Activated CD8-positive, alpha-beta memory T cell treated with anti-CD3 and anti-CD28 coated beads, Interleukin-2, amount 50 U/mL, for 24 hours (primary cell): ENCODE data around the gene VWA8.
"Not testable (repeated sequence)": the region's sequence is repeated elsewhere in the genome, so short reads cannot be mapped to it uniquely, and the experiment has no call there.

Experiments
- DNase-seq: peaks from one replicate; pipeline ENCODE4 v3.0.0-alpha.2; 2020; ENCODE audit errors: extremely low read depth

The VWA8 gene

GRCh38 chr13:41647699-41648313 is 313.1 kb downstream of the VWA8 start:
- not testable (repeated sequence) for DNase-seq

GRCh38 chr13:41645331-41645730 is 315.6 kb downstream of the VWA8 start:
- DNase-seq: no peak

GRCh38 chr13:41644742-41645141 is 316.2 kb downstream of the VWA8 start:
- no peak for DNase-seq

DNA sequence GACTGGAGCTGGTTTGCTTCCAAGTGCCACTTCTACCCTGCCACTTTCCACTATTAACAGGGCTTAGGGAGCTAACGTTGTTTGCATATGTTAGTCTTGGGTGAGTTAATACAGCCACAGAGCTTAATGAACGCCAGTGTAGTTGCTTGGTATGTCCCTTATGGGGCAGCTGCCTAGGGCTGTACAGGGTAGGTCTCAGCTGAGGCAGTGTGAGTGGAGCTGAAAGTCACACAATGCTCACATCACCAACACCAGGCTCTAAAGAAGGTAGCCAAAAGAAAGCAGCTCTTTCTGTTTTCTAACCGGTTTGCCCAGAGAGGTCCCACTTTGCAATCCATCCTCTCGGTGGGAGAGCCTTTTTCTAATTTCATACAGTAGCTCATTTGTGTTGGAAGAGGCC is 317.4 kb downstream of the VWA8 start:
- DNase-seq: no peak

GRCh38 chr13:41641961-41642360 is 318.9 kb downstream of the VWA8 start:
- DNase-seq: no peak

GRCh38 chr13:41641429-41641828 is 319.5 kb downstream of the VWA8 start:
- DNase-seq: no peak

GRCh38 chr13:41639955-41640780 is 320.7 kb downstream of the VWA8 start:
- no peak for DNase-seq

GRCh38 chr13:41639237-41639904 is 321.5 kb downstream of the VWA8 start:
- DNase-seq: no peak

- DNase-seq: no peak
Measured at GRCh38 chr13:41637586-41637985, 323.3 kb downstream of the VWA8 start.

DNA sequence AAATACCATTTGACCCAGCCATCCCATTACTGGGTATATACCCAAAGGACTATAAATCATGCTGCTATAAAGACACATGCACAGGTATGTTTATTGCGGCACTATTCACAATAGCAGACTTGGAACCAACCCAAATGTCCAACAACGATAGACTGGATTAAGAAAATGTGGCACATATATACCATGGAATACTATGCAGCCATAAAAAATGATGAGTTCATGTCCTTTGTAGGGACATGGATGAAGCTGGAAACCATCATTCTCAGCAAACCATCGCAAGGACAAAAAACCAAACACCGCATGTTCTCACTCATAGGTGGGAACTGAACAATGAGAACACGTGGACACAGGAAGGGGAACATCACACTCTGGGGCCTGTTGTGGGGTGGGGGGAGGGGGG is 323.9 kb downstream of the VWA8 start:
- not testable (repeated sequence) for DNase-seq

DNA sequence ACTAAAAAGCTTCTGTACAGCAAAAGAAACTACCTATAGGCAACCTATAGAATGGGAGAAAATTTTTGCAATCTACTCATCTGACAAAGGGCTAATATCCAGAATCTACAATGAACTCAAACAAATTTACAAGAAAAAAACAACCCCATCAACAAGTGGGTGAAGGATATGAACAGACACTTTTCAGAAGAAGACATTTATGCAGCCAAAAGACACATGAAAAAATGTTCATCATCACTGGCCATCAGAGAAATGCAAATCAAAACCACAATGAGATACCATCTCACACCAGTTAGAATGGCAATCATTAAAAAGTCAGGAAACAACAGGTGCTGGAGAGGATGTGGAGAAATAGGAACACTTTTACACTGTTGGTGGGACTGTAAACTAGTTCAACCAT is 324.3 kb downstream of the VWA8 start:
- not testable (repeated sequence) for DNase-seq

- DNase-seq: no peak
Measured at GRCh38 chr13:41634407-41634806, 326.5 kb downstream of the VWA8 start.

DNA sequence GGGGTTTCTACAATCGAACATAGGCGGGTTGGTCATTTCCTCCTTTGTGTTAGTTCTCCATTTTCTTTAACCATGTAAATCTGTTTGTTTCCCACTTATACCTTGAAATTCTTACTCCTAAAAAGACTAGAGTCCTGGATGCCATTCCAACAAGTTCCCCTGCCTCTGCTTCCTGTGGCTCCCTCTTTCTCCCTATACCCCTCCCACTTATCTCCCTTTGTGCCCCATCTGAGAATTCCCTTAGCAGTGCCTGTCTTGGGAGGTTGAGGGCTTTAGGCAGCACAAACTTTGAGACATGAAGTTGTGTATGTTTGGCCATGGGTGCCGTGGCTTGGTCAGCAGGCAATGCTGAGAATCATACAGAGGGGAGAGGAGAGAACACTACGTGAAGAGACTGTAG is 327.1 kb downstream of the VWA8 start:
- no peak for DNase-seq

GRCh38 chr13:41631296-41631965 is 329.5 kb downstream of the VWA8 start:
- no peak for DNase-seq

- DNase-seq: no peak
Measured at GRCh38 chr13:41627425-41627824, 333.5 kb downstream of the VWA8 start.

DNA sequence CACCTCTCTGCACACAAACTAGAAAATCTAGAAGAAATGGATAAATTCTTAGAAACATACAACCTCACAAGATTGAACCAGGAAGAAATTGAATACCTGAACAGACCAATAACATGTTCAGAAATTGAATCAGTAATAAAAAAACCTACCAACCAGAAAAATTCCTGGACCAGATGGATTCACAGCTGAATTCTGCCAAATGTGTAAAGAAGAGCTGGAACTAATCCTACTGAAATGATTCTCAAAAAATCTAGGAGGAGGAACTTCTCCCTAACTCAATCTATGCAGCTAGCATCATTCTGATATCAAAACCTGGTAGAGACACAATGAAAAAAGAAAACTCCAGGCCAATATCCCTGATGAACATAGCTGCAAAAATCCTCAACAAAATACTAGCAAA is 336.9 kb downstream of the VWA8 start:
- no peak for DNase-seq

DNA sequence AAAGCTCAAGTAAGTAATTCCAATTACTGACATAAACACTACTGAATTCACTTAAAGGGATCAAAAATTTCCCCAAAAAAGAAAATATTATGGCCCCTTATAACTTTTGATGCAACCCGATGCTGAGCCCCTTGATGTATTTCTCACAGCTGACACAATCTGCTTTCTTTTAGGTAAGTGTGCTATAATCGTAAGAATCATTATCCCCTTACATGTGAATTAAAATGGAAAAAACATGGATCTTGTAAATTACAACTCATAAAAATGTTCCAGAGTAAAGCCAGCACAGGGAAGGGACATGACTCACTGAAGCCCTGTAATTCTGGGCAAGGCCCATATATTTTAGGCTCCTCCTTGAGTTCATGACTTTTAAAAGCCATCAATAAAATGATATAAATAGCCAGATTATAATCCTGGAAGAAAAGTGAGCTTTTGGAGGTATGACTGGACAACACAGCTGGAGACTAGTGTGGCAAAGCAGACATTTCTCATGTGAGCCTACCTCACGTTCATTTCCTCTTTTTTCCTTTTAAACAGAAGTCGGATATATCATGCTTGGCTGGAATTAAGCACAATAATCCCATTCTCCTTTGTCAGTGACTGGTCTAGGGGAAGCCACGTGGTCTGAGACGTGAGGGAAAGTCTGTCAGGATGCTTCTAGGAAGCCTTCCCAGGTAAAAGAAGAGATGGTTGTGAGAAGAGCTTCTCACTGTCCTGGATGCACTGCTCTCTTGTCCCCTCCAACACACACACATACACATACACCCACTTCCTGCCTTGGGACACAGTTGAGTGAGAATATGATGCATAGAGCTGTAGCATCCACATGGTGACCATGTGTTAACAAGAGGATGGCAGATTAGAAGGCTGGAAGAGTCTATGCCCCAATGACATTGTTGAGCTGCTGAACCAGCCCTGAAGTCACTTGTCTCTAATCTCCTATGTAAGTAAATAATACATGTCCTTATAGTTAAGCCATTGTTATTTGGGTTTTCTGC is 338.2 kb downstream of the VWA8 start:
- no peak for DNase-seq

- DNase-seq: no peak
Measured at GRCh38 chr13:41621716-41622431, 339.0 kb downstream of the VWA8 start.

DNA sequence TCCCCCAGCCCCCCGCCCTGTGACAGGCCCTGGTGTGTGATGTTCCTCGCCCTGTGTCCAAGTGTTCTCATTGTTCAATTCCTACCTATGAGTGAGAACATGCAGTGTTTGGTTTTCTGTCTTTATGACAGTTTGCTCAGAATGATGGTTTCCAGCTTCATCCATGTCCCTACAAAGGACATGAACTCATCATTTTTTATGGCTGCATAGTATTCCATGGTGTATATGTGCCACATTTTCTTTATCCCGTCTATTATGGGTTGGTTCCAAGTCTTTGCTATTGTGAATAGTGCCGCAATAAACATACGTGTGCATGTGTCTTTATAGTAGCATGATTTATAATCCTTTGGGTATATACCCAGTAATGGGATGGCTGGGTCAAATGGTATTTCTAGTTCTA is 343.3 kb downstream of the VWA8 start:
- DNase-seq: not testable (repeated sequence)

DNA sequence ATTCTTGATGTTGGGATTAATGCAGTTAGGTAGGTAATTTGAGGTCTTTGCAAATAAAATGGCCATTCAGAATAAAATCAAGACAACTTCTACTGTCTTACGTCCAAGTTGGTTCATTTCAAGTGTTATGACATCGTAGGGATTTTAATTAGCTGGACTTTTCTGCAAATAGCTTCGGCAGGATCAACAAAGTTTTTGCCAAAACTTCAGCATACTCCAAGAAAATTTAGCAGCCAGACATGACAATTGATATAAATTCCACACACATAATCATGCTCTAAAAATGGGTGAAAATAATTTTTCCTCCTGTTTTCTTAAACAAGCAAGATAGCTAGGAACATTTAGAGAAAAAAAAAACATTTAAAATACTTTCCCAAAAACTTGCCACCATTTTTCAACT is 344.8 kb downstream of the VWA8 start:
- no peak for DNase-seq

DNA sequence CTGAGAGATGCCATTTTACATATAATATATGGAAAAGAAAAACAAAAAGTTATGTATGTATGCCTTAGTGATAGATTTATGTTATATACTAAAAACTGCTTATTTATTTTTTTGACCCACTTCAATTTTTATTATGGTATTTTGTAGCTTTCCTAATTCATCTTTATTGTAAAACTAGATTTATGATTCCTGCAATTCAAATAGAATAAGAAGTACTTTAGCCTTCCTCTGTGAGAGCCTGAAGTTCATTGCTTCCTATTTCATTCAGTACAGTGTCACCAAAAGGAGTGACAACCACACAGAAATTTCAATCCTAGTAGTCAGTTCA is 345.4 kb downstream of the VWA8 start:
- no peak for DNase-seq
